GM12864 (cell line): Measurements from ENCODE around the gene TMEM178B.

Experiments
- DNase-seq: peaks from one replicate; pipeline ENCODE4 v3.0.0-alpha.2; 2011; ENCODE audit warnings: low read depth
- H3K4me3 ChIP-seq: 2 replicates; pipeline ENCODE4 v1.5.1; 2011; ENCODE audit warnings: mild to moderate bottlenecking, low read depth, low read length, control low read depth
- CTCF ChIP-seq: IDR thresholded peaks from 2 replicates; pipeline ENCODE4 v1.5.1; 2011; ENCODE audit warnings: low read depth, mild to moderate bottlenecking, moderate library complexity, low read length, control low read depth, inconsistent platforms; ENCODE audit errors: missing control alignments

Gene TMEM178B

GRCh38 chr7:141418066-141418465, 344.2 kb downstream of the TMEM178B start:
- no peak overlapping the region for H3K4me3 ChIP-seq
- TF ChIP-seq CTCF: no peak
- DNase-seq: no peak

- TF ChIP-seq CTCF: no peak
- DNase-seq: no peak
- H3K4me3 ChIP-seq: no peak overlapping the region
Observed at GRCh38 chr7:141421306-141421705, 347.4 kb downstream of the TMEM178B start.

GRCh38 chr7:141427134-141427533, 353.3 kb downstream of the TMEM178B start:
- no peak for TF ChIP-seq CTCF
- no peak for DNase-seq
- no peak overlapping the region for H3K4me3 ChIP-seq

- DNase-seq: no peak
- no peak overlapping the region for H3K4me3 ChIP-seq
- no peak for TF ChIP-seq CTCF
Observed at GRCh38 chr7:141430455-141431139, 356.7 kb downstream of the TMEM178B start.

- DNase-seq: no peak
- H3K4me3 ChIP-seq: no peak overlapping the region
- TF ChIP-seq CTCF: no peak
Observed at GRCh38 chr7:141431140-141431479, 357.2 kb downstream of the TMEM178B start.

- no peak overlapping the region for H3K4me3 ChIP-seq
- no peak for TF ChIP-seq CTCF
- DNase-seq: no peak
Observed at GRCh38 chr7:141431711-141432110, 357.8 kb downstream of the TMEM178B start.

- TF ChIP-seq CTCF: no peak
- DNase-seq: no peak
- no peak overlapping the region for H3K4me3 ChIP-seq
Observed at GRCh38 chr7:141433698-141434097, 359.8 kb downstream of the TMEM178B start.
